Measurements from ENCODE around the gene BIN1.
"Not testable (repeated sequence)": the region's sequence is repeated elsewhere in the genome, so short reads cannot be mapped to it uniquely, and the experiment has no call there.

BIN1 gene

GRCh38 chr2:127134833-127135830 is 28.2 kb upstream of the BIN1 start:
- no peak for DNase-seq (ENCODE audit: low read depth in 4 of 4, low spot score in 1 of 4)

- DNase-seq (ENCODE audit: low read depth in 4 of 4, low spot score in 1 of 4) = no peak
Measured at GRCh38 chr2:127134235-127134634, 27.3 kb upstream of the BIN1 start.

- DNase-seq (ENCODE audit: low read depth in 4 of 4, low spot score in 1 of 4) = no peak
Measured at GRCh38 chr2:127133793-127134192, 26.8 kb upstream of the BIN1 start.

- no peak for DNase-seq (ENCODE audit: low read depth in 4 of 4, low spot score in 1 of 4)
Measured at GRCh38 chr2:127130421-127130820, 23.5 kb upstream of the BIN1 start.

GRCh38 chr2:127129937-127130336 is 23.0 kb upstream of the BIN1 start:
- no peak for DNase-seq (ENCODE audit: low read depth in 4 of 4, low spot score in 1 of 4)

GRCh38 chr2:127128445-127128904 is 21.5 kb upstream of the BIN1 start:
- DNase-seq (ENCODE audit: low read depth in 4 of 4, low spot score in 1 of 4) = no peak

- no peak for DNase-seq (ENCODE audit: low read depth in 4 of 4, low spot score in 1 of 4)
Measured at GRCh38 chr2:127125821-127126220, 18.9 kb upstream of the BIN1 start.

- DNase-seq (ENCODE audit: low read depth in 4 of 4, low spot score in 1 of 4) = no peak
Measured at GRCh38 chr2:127124426-127124825, 17.5 kb upstream of the BIN1 start.

- no peak for DNase-seq (ENCODE audit: low read depth in 4 of 4, low spot score in 1 of 4)
Measured at GRCh38 chr2:127122361-127123027, 15.5 kb upstream of the BIN1 start.

- no peak for DNase-seq (ENCODE audit: low read depth in 4 of 4, low spot score in 1 of 4)
Measured at GRCh38 chr2:127121776-127122176, 14.8 kb upstream of the BIN1 start.

GRCh38 chr2:127121353-127121752 is 14.4 kb upstream of the BIN1 start:
- DNase-seq (ENCODE audit: low read depth in 4 of 4, low spot score in 1 of 4) = no peak

- DNase-seq (ENCODE audit: low read depth in 4 of 4, low spot score in 1 of 4) = not testable (repeated sequence)
Measured at GRCh38 chr2:127120408-127120807, 13.5 kb upstream of the BIN1 start.

GRCh38 chr2:127118467-127118866 is 11.5 kb upstream of the BIN1 start:
- no peak for DNase-seq (ENCODE audit: low read depth in 4 of 4, low spot score in 1 of 4)

GRCh38 chr2:127118038-127118437 is 11.1 kb upstream of the BIN1 start:
- DNase-seq (ENCODE audit: low read depth in 4 of 4, low spot score in 1 of 4) = no peak

GRCh38 chr2:127117603-127118002 is 10.6 kb upstream of the BIN1 start:
- DNase-seq (ENCODE audit: low read depth in 4 of 4, low spot score in 1 of 4) = no peak

GRCh38 chr2:127115471-127116199 is 8.7 kb upstream of the BIN1 start:
- no peak for DNase-seq (ENCODE audit: low read depth in 4 of 4, low spot score in 1 of 4)

GRCh38 chr2:127110985-127111384 is 4.0 kb upstream of the BIN1 start:
- DNase-seq (ENCODE audit: low read depth in 4 of 4, low spot score in 1 of 4) = no peak

GRCh38 chr2:127108090-127108523 is 1.2 kb upstream of the BIN1 start:
- DNase-seq (ENCODE audit: low read depth in 4 of 4, low spot score in 1 of 4) = no peak

- DNase-seq (ENCODE audit: low read depth in 4 of 4, low spot score in 1 of 4) = no peak
Measured at GRCh38 chr2:127107622-127107999, 657 bp upstream of the BIN1 start.

- no peak for DNase-seq (ENCODE audit: low read depth in 4 of 4, low spot score in 1 of 4)
Measured at GRCh38 chr2:127106457-127106990, 430 bp downstream of the BIN1 start.
